ENCODE results near the gene RAI2. TPM values are rescaled to one million over a fixed set of nuclear protein-coding genes. Genes with fewer than 3 reads are reported as not detected.

RAI2 gene
- total RNA-seq, 1 donor from 2014 or later: not detected

- H3K27me3 ChIP-seq: peaks cover 4% of the 10 kb centered on the region
- H3K4me3 ChIP-seq: no peak overlapping the region
- H2AFZ ChIP-seq (replicated peaks): no peak overlapping the region
- no peak overlapping the region for H3K27ac ChIP-seq
- Mint-ChIP-seq H3K9me3 (peaks cover 2% of the 10 kb centered on the region), H3K4me3 (no peak overlapping the region), H3K4me1 (no peaks in the 10 kb centered on the region), H3K36me3 (no peaks in the 10 kb centered on the region), H3K27me3 (ENCODE audit: insufficient read depth, low read depth) (no peaks in the 10 kb centered on the region), H3K27ac (no peak overlapping the region)
- H3K4me2 ChIP-seq: no peak overlapping the region
- DNase-seq (ENCODE audit: low spot score): peak; percentile 15
- no peaks in the 10 kb centered on the region for H3K4me1 ChIP-seq
- no peaks in the 10 kb centered on the region for H3K79me2 ChIP-seq (ENCODE audit: low read depth)
- H4K20me1 ChIP-seq (ENCODE audit: low read depth): no peaks in the 10 kb centered on the region
- H3K36me3 ChIP-seq: no peaks in the 10 kb centered on the region
- no peak overlapping the region for H3K9ac ChIP-seq
- peaks cover 14% of the 10 kb centered on the region for H3K9me3 ChIP-seq (ENCODE audit: low read depth)
- H3F3A ChIP-seq (ENCODE audit: low read depth): no peaks in the 10 kb centered on the region
- TF ChIP-seq EZH2 (IDR thresholded peaks at IDR 0.05) (no peak), CTCF (IDR thresholded peaks at IDR 0.05) (peak; percentile 4)
These were observed 15.0 kb upstream of the RAI2 start for GRCh38 chrX:17876135-17876534.

GRCh38 chrX:17869580-17869979, 8.5 kb upstream of the RAI2 start:
- Histone ChIP-seq H3K27me3 (peaks cover 19% of the 10 kb centered on the region), H3K4me2 (no peak overlapping the region), H3K36me3 (no peaks in the 10 kb centered on the region), H4K20me1 (ENCODE audit: low read depth) (no peaks in the 10 kb centered on the region), H3K27ac (no peak overlapping the region), H3F3A (ENCODE audit: low read depth) (no peaks in the 10 kb centered on the region), H3K9me3 (ENCODE audit: low read depth) (peaks cover 14% of the 10 kb centered on the region), H3K79me2 (ENCODE audit: low read depth) (no peaks in the 10 kb centered on the region), H2AFZ (replicated peaks) (no peak overlapping the region), H3K4me1 (no peaks in the 10 kb centered on the region), H3K4me3 (no peak overlapping the region), H3K9ac (no peak overlapping the region)
- H3K36me3 Mint-ChIP-seq: no peaks in the 10 kb centered on the region
- no peaks in the 10 kb centered on the region for H3K4me1 Mint-ChIP-seq
- no peak overlapping the region for H3K4me3 Mint-ChIP-seq
- H3K27me3 Mint-ChIP-seq (ENCODE audit: insufficient read depth, low read depth): peaks cover 5% of the 10 kb centered on the region
- TF ChIP-seq EZH2 (IDR thresholded peaks at IDR 0.05): no peak
- no peak for TF ChIP-seq CTCF (IDR thresholded peaks at IDR 0.05)
- no peak for TF ChIP-seq EZH2phosphoT487 (IDR thresholded peaks at IDR 0.05)
- DNase-seq (ENCODE audit: low spot score): no peak
- H3K9me3 Mint-ChIP-seq: peaks cover 2% of the 10 kb centered on the region
- no peak overlapping the region for H3K27ac Mint-ChIP-seq

DNA sequence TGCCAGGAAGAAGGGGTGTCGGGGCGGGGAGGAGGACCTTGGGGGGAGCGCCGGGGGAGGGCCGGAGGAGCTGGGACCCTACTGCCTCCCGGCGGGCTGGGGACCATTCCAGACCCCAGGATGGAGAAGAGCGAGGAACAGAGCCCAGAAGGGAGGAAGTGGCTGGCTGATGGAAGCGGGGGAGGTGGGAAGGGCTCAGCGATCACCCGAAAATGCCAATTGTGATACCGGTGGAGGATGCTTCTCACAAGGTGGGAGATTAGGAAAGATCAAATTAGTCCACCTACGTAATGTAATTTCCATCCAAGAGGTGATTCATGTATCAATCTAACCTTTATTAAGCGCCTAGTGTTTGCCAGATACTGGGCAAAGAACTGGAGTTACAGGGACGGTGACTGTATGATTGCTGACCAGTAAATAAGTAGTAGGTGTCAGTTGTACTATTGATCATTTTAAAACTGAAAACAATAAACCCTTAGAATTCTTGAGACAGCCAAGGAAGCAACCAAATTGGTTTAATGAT, 452 bp upstream of the RAI2 start:
- H3K9me3 ChIP-seq (ENCODE audit: low read depth): no peaks in the 10 kb centered on the region
- no peaks in the 10 kb centered on the region for H3K36me3 ChIP-seq
- no peak overlapping the region for H3K27ac ChIP-seq
- Mint-ChIP-seq H3K27me3 (ENCODE audit: insufficient read depth, low read depth) (peaks cover 32% of the 10 kb centered on the region), H3K27ac (no peak overlapping the region), H3K9me3 (peaks cover 6% of the 10 kb centered on the region), H3K4me3 (peak overlapping the region; percentile 81), H3K4me1 (peaks cover 14% of the 10 kb centered on the region), H3K36me3 (no peaks in the 10 kb centered on the region)
- H3K27me3 ChIP-seq: peaks cover 83% of the 10 kb centered on the region
- H3F3A ChIP-seq (ENCODE audit: low read depth): peaks cover 10% of the 10 kb centered on the region
- no peaks in the 10 kb centered on the region for H3K79me2 ChIP-seq (ENCODE audit: low read depth)
- H3K9ac ChIP-seq: no peak overlapping the region
- H4K20me1 ChIP-seq (ENCODE audit: low read depth): no peaks in the 10 kb centered on the region
- H3K4me3 ChIP-seq: peak overlapping the region; percentile 45
- peak overlapping the region; percentile 69 for H3K4me2 ChIP-seq
- DNase-seq (ENCODE audit: low spot score): no peak
- peaks cover 6% of the 10 kb centered on the region for H3K4me1 ChIP-seq
- TF ChIP-seq EZH2 (IDR thresholded peaks at IDR 0.05) (no peak), CTCF (IDR thresholded peaks at IDR 0.05) (no peak), EZH2phosphoT487 (IDR thresholded peaks at IDR 0.05) (no peak)
- H2AFZ ChIP-seq (replicated peaks): no peak overlapping the region
